ENCODE data around the gene ZKSCAN3. TPM values are rescaled to one million over a fixed set of nuclear protein-coding genes. Genes with fewer than 3 reads are reported as not detected.

The ZKSCAN3 gene
- polyA plus RNA-seq, 2 of the 4 experiments (the other 2 are of a cell fraction) = 1.6 to 2.7 TPM

GRCh38 chr6:28371280-28371679 is 21.5 kb downstream of the ZKSCAN3 start:
- no peaks in the 10 kb centered on the region for H3K9me3 ChIP-seq
- ChIA-PET CTCF (interaction anchor here (2.2 kb wide), 1 partner anchor 16 kb away, joined by 5 read pairs; no protein-coding TSS in a partner anchor), POLR2A (interaction anchor here (1.1 kb wide), 1 partner anchor 12 kb away, joined by 3 read pairs; no protein-coding TSS in a partner anchor)
- H3K4me2 ChIP-seq = no peak overlapping the region
- FAIRE-seq = no peak
- 62% methylated on average over 1 of the region's 1 CpG for WGBS (ENCODE audit: missing lambda C conversion rate)
- H3K4me1 ChIP-seq = no peaks in the 10 kb centered on the region
- no peak overlapping the region for H3K4me3 ChIP-seq
- DNase-seq (ENCODE audit: low read depth in 1 of 2, low spot score in 1 of 2) = no peak
- ATAC-seq = no peak
- TF ChIP-seq PHF8 (IDR thresholded peaks at IDR 0.05; ENCODE audit: borderline replicate concordance, low read depth) = no peak
- TF ChIP-seq CHD2 (IDR thresholded peaks at IDR 0.05; ENCODE audit: low read length, partially characterized antibody) = no peak
- TF ChIP-seq ATOH8 (CRISPR knock-in tag; IDR thresholded peaks at IDR 0.05; ENCODE audit: low read depth) = no peak
- no peak for TF ChIP-seq USF2 (IDR thresholded peaks at IDR 0.05)
- no peak for TF ChIP-seq CBX2 (IDR thresholded peaks at IDR 0.05; ENCODE audit: borderline replicate concordance, low read depth)
- no peak for TF ChIP-seq RNF2 (IDR thresholded peaks at IDR 0.05; ENCODE audit: borderline replicate concordance, low read depth)
- no peak for TF ChIP-seq POLR2A (IDR thresholded peaks at IDR 0.05; ENCODE audit: low read length)
- no peak for TF ChIP-seq HEYL (CRISPR knock-in tag; IDR thresholded peaks at IDR 0.05)
- no peak for TF ChIP-seq NFE2L2 (conservative IDR thresholded peaks at IDR 0.05; ENCODE audit: low read length)
- no peak for TF ChIP-seq EHMT2 (IDR thresholded peaks at IDR 0.05; ENCODE audit: low read depth)
- no peak for TF ChIP-seq HMGXB4 (CRISPR knock-in tag; IDR thresholded peaks at IDR 0.05; ENCODE audit: borderline replicate concordance)
- no peak for TF ChIP-seq CEBPB (IDR thresholded peaks at IDR 0.05)
- TF ChIP-seq CTCF (IDR thresholded peaks at IDR 0.05) = no peak
- no peak for TF ChIP-seq ELK1 (IDR thresholded peaks at IDR 0.05; ENCODE audit: low read depth, low read length)
- no peak for TF ChIP-seq CHD4 (IDR thresholded peaks at IDR 0.05; ENCODE audit: borderline replicate concordance)
- TF ChIP-seq ZNF302 (CRISPR knock-in tag; IDR thresholded peaks at IDR 0.05) = no peak
- no peak overlapping the region for H3K27ac ChIP-seq

GRCh38 chr6:28371706-28372451 is 22.1 kb downstream of the ZKSCAN3 start:
- DNase-seq (ENCODE audit: low read depth in 1 of 2, low spot score in 1 of 2) (no peak), FAIRE-seq (no peak), ATAC-seq (no peak)
- CTCF ChIA-PET = interaction anchor here (0.7 to 2.2 kb wide), 2 partner anchors 10 to 16 kb away, joined by 3 to 5 read pairs; no protein-coding TSS in a partner anchor
- no peak overlapping the region for H3K4me2 ChIP-seq
- POLR2A ChIA-PET = interaction anchor here (0.6 to 1.1 kb wide), 2 partner anchors 11 to 1225 kb away, joined by 3 read pairs; a partner anchor contains a TSS
- H3K27ac ChIP-seq = no peak overlapping the region
- TF ChIP-seq TFCP2L1 (CRISPR knock-in tag; IDR thresholded peaks at IDR 0.05) (no peak), RARB (CRISPR knock-in tag; IDR thresholded peaks at IDR 0.05) (no peak), CHD4 (IDR thresholded peaks at IDR 0.05; ENCODE audit: borderline replicate concordance) (no peak), POLR2A (IDR thresholded peaks at IDR 0.05; ENCODE audit: low read length) (no peak)
- WGBS (ENCODE audit: missing lambda C conversion rate) = 88% methylated on average over 9 of the region's 9 CpGs
- H3K4me3 ChIP-seq = no peak overlapping the region
- no peaks in the 10 kb centered on the region for H3K9me3 ChIP-seq
- no peaks in the 10 kb centered on the region for H3K4me1 ChIP-seq

All from A549 (cell line).